H9 (cell line): ENCODE measurements around the gene LSP1. TPM values are rescaled to one million over a fixed set of nuclear protein-coding genes. Genes with fewer than 3 reads are reported as not detected.

ENCODE experiments used
- DNase-seq: peaks from one replicate; pipeline ENCODE4 v3.0.0-alpha.2; 2017
- H2AFZ ChIP-seq: one replicate; pipeline ENCODE4 v1.6.1; 2013; ENCODE audit warnings: mild to moderate bottlenecking, low read length, control low read depth, moderate library complexity
- H2AK5ac ChIP-seq: 2 replicates; pipeline ENCODE4 v1.6.1; 2013; ENCODE audit warnings: low read length, control low read depth, mixed read lengths; ENCODE audit not compliant: insufficient read length
- H2BK120ac ChIP-seq: one replicate; pipeline ENCODE4 v1.6.1; 2013; ENCODE audit warnings: low read depth, mild to moderate bottlenecking, low read length, control low read depth, inconsistent platforms; ENCODE audit not compliant: poor library complexity, severe bottlenecking
- H2BK12ac ChIP-seq: 2 replicates; pipeline ENCODE4 v1.6.1; 2013; ENCODE audit warnings: low read length, control low read depth, mixed read lengths, low read depth; ENCODE audit not compliant: insufficient read length
- H2BK15ac ChIP-seq: 2 replicates; pipeline ENCODE4 v1.6.1; 2013; ENCODE audit warnings: low read depth, low read length, control low read depth
- H2BK20ac ChIP-seq: one replicate; pipeline ENCODE4 v1.6.1; 2013; ENCODE audit warnings: low read depth, mild to moderate bottlenecking, low read length, control low read depth, inconsistent platforms; ENCODE audit not compliant: poor library complexity, severe bottlenecking
- H2BK5ac ChIP-seq: 2 replicates; pipeline ENCODE4 v1.6.1; 2013; ENCODE audit warnings: low read length, control low read depth, mixed read lengths; ENCODE audit not compliant: insufficient read length
- H3K14ac ChIP-seq: 2 replicates; pipeline ENCODE4 v1.6.1; 2013; ENCODE audit warnings: low read length, control low read depth; ENCODE audit not compliant: insufficient read depth
- H3K18ac ChIP-seq: 2 replicates; pipeline ENCODE4 v1.6.1; 2013; ENCODE audit warnings: low read depth, mild to moderate bottlenecking, mixed read lengths, low read length, control low read depth; ENCODE audit not compliant: insufficient read length
- H3K23ac ChIP-seq: 2 replicates; pipeline ENCODE4 v1.6.1; 2013; ENCODE audit warnings: low read length, control low read depth, mixed read lengths, low read depth; ENCODE audit not compliant: insufficient read length
- H3K23me2 ChIP-seq: 2 replicates; pipeline ENCODE4 v1.6.1; 2013; ENCODE audit warnings: low read depth, mild to moderate bottlenecking, mixed read lengths, low read length, control low read depth; ENCODE audit not compliant: insufficient read length, poor library complexity, severe bottlenecking
- H3K27ac ChIP-seq: 2 replicates; pipeline ENCODE4 v1.5.1; 2013; ENCODE audit warnings: low read length, control low read depth, mixed read lengths, low read depth; ENCODE audit not compliant: insufficient read length
- H3K27me3 ChIP-seq: 2 replicates; pipeline ENCODE4 v1.6.1; 2013; ENCODE audit warnings: low read length, control low read depth, inconsistent platforms; ENCODE audit not compliant: insufficient read depth
- H3K4ac ChIP-seq: 2 replicates; pipeline ENCODE4 v1.6.1; 2013; ENCODE audit warnings: low read depth, mild to moderate bottlenecking, control low read depth, inconsistent platforms, low read length, moderate library complexity
- H3K4me1 ChIP-seq: 2 replicates; pipeline ENCODE4 v1.6.1; 2013; ENCODE audit warnings: low read length, control low read depth, inconsistent platforms; ENCODE audit not compliant: insufficient read depth
- H3K4me2 ChIP-seq: 2 replicates; pipeline ENCODE4 v1.6.1; 2013; ENCODE audit warnings: low read length, control low read depth, mixed read lengths; ENCODE audit not compliant: insufficient read length, insufficient read depth
- H3K56ac ChIP-seq: 2 replicates; pipeline ENCODE4 v1.6.1; 2013; ENCODE audit warnings: low read depth, mild to moderate bottlenecking, mixed read lengths, low read length, control low read depth; ENCODE audit not compliant: insufficient read length
- H3K79me1 ChIP-seq: 2 replicates; pipeline ENCODE4 v1.6.1; 2013; ENCODE audit warnings: low read depth, mild to moderate bottlenecking, moderate library complexity, low read length, control low read depth, inconsistent platforms; ENCODE audit not compliant: insufficient read depth, poor library complexity, severe bottlenecking
- H3K79me2 ChIP-seq: 2 replicates; pipeline ENCODE4 v1.6.1; 2013; ENCODE audit warnings: low read length, control low read depth, inconsistent platforms; ENCODE audit not compliant: insufficient read depth
- H3K9ac ChIP-seq: 2 replicates; pipeline ENCODE4 v1.6.1; 2013; ENCODE audit warnings: low read length, control low read depth, mixed read lengths; ENCODE audit not compliant: insufficient read length; ENCODE audit errors: extremely low read depth
- H3K9me3 ChIP-seq: one replicate; pipeline ENCODE4 v1.6.1; 2013; ENCODE audit warnings: low read depth, low read length, inconsistent platforms; ENCODE audit not compliant: control insufficient read depth
- H3T11ph ChIP-seq: one replicate; pipeline ENCODE4 v1.6.1; 2013; ENCODE audit warnings: mild to moderate bottlenecking, low read length, control low read depth, inconsistent platforms
- H4K20me1 ChIP-seq: one replicate; pipeline ENCODE4 v1.6.1; 2013; ENCODE audit not compliant: control insufficient read depth, insufficient read length, insufficient read depth
- H4K5ac ChIP-seq: 2 replicates; pipeline ENCODE4 v1.6.1; 2013; ENCODE audit warnings: low read depth, mild to moderate bottlenecking, mixed read lengths, low read length, control low read depth; ENCODE audit not compliant: insufficient read length
- H4K8ac ChIP-seq: replicated peaks from 2 replicates; pipeline ENCODE4 v1.6.1; 2013; ENCODE audit warnings: low read length, control low read depth, mixed read lengths, low read depth; ENCODE audit not compliant: insufficient read length
- H4K91ac ChIP-seq: 2 replicates; pipeline ENCODE4 v1.6.1; 2013; ENCODE audit warnings: low read depth, mild to moderate bottlenecking, moderate library complexity, mixed read lengths, low read length, control low read depth; ENCODE audit not compliant: insufficient read length
- H3K27ac Mint-ChIP-seq, 3 experiments: 2 replicates in 2 of 3; 3 replicates in 1 of 3; pipeline ENCODE4 v1.8.0; 2020 to 2021; ENCODE audit warnings: mixed read lengths in 3 of 3, mild to moderate bottlenecking in 1 of 3, moderate library complexity in 1 of 3
- H3K27me3 Mint-ChIP-seq: 2 replicates; pipeline ENCODE4 v1.8.0; 2021; ENCODE audit warnings: low read depth, mild to moderate bottlenecking, moderate library complexity, mixed read lengths
- H3K36me3 Mint-ChIP-seq, 3 experiments: 2 replicates in 2 of 3; 3 replicates in 1 of 3; pipeline ENCODE4 v1.8.0; 2020 to 2021; ENCODE audit warnings: low read depth in 3 of 3, mixed read lengths in 3 of 3; ENCODE audit not compliant: insufficient read depth in 1 of 3
- H3K4me1 Mint-ChIP-seq, 2 experiments: 2 replicates each; pipeline ENCODE4 v1.8.0; 2020; ENCODE audit warnings: mixed read lengths in 2 of 2
- H3K4me3 Mint-ChIP-seq, 2 experiments: 2 replicates in 1 of 2; 3 replicates in 1 of 2; pipeline ENCODE4 v1.8.0; 2020 to 2021; ENCODE audit warnings: mild to moderate bottlenecking in 2 of 2, mixed read lengths in 2 of 2, moderate library complexity in 1 of 2
- H3K9me3 Mint-ChIP-seq, 2 experiments: 2 replicates in 1 of 2; 3 replicates in 1 of 2; pipeline ENCODE4 v1.8.0; 2020; ENCODE audit warnings: mild to moderate bottlenecking in 2 of 2, mixed read lengths in 2 of 2, moderate library complexity in 1 of 2
- CTCF ChIP-seq: fragments of 200-600 bp; sonication (generic); conservative IDR thresholded peaks from 3 replicates; pipeline ENCODE4 v1.8.0; 2021; ENCODE audit warnings: antibody characterized with exemption, mild to moderate bottlenecking
- WGBS: extraction: QIAGEN DNeasy Blood & Tissue Kit; methylation state at CpG from one replicate; pipeline ENCODE4 v1.1.7; 2013; ENCODE audit warnings: missing lambda C conversion rate, low lambda C conversion rate, mixed read lengths; ENCODE audit not compliant: insufficient read length; ENCODE audit errors: extremely low coverage; 5-methylcytosine and 5-hydroxymethylcytosine counted together
- total RNA-seq: library from RNA; stranded (reverse); gene quantifications from 2 replicates; pipeline ENCODE4 v1.2.1, GENCODE V29; 2021

LSP1 gene
- total RNA-seq, 1 experiment from 2014 or later = not detected

- Histone ChIP-seq H3K79me2 (no peaks in the 10 kb centered on the region), H3K23me2 (no peaks in the 10 kb centered on the region), H3K14ac (no peak overlapping the region; the same call in 1 of the 2 replicates), H3K4ac (no peak overlapping the region), H3K27ac (no peak overlapping the region), H2AFZ (no peak overlapping the region), H3T11ph (no peak overlapping the region), H3K23ac (no peak overlapping the region), H4K91ac (no peak overlapping the region), H2BK15ac (no peak overlapping the region), H3K9me3 (no peaks in the 10 kb centered on the region), H2BK120ac (no peak overlapping the region), H3K9ac (no peak overlapping the region), H4K20me1 (no peaks in the 10 kb centered on the region), H2AK5ac (no peak overlapping the region), H4K5ac (no peak overlapping the region), H3K79me1 (no peaks in the 10 kb centered on the region), H4K8ac (no peak overlapping the region), H3K56ac (no peak overlapping the region), H3K4me1 (peaks cover 3% of the 10 kb centered on the region; the same call in 1 of the 2 replicates), H2BK20ac (no peak overlapping the region), H2BK5ac (no peak overlapping the region), H3K4me2 (no peak overlapping the region), H2BK12ac (no peak overlapping the region), H3K27me3 (no peaks in the 10 kb centered on the region), H3K18ac (no peak overlapping the region)
- Mint-ChIP-seq H3K27me3 (peaks cover 21% of the 10 kb centered on the region), H3K36me3 (no peaks in the 10 kb centered on the region), H3K4me1 (peaks cover 5 to 11% of the 10 kb centered on the region in 2 experiments; a peak in 3 of 4 replicates), H3K4me3 (no peak overlapping the region), H3K27ac (no peak overlapping the region), H3K9me3 (no peaks in the 10 kb centered on the region; a peak in 1 of 5 replicates)
- no peak for TF ChIP-seq CTCF
- WGBS = no CpG with 5 or more reads among the region's 27 CpGs
- DNase-seq = peak; percentile 51
Measured at GRCh38 chr11:1863352-1864216, 10.7 kb downstream of the LSP1 start.
